MM.1S (cell line): ENCODE measurements around the gene FHIT.

ENCODE experiments used
- DNase-seq: peaks from one replicate; pipeline ENCODE4 v3.0.0-alpha.2; 2015
- H2AFZ ChIP-seq: fragments of 300-600 bp; sonication (generic); 2 replicates; pipeline ENCODE4 v1.6.0; 2016; ENCODE audit warnings: antibody characterized with exemption, low read length
- H3F3A ChIP-seq: fragments of 300-600 bp; sonication (generic); 2 replicates; pipeline ENCODE4 v1.6.1; 2016; ENCODE audit warnings: mild to moderate bottlenecking, antibody characterized with exemption, low read length, moderate library complexity, mixed read lengths; ENCODE audit not compliant: insufficient read depth
- H3K27ac ChIP-seq: fragments of 300-600 bp; sonication (generic); 2 replicates; pipeline ENCODE4 v1.5.1; 2016; ENCODE audit warnings: mild to moderate bottlenecking, low read length
- H3K27me3 ChIP-seq: fragments of 300-600 bp; sonication (generic); replicated peaks from 2 replicates; pipeline ENCODE4 v1.6.0; 2016; ENCODE audit warnings: low read length; ENCODE audit not compliant: insufficient read depth
- H3K36me3 ChIP-seq: fragments of 300-600 bp; sonication (generic); replicated peaks from 2 replicates; pipeline ENCODE4 v1.6.1; 2016; ENCODE audit warnings: mild to moderate bottlenecking, low read length, mixed read lengths; ENCODE audit not compliant: insufficient read depth
- H3K4me1 ChIP-seq: fragments of 300-600 bp; sonication (generic); 2 replicates; pipeline ENCODE4 v1.6.1; 2016; ENCODE audit warnings: low read length, mixed read lengths
- H3K4me2 ChIP-seq: fragments of 300-600 bp; sonication (generic); 2 replicates; pipeline ENCODE4 v1.6.0; 2016; ENCODE audit warnings: low read depth, low read length
- H3K4me3 ChIP-seq: fragments of 300-600 bp; sonication (generic); 2 replicates; pipeline ENCODE4 v1.5.1; 2016; ENCODE audit warnings: low read length, mixed read lengths
- H3K79me2 ChIP-seq: fragments of 300-600 bp; sonication (generic); 2 replicates; pipeline ENCODE4 v1.6.1; 2016; ENCODE audit warnings: mixed run types, low read length, mixed read lengths
- H3K9ac ChIP-seq: fragments of 300-600 bp; sonication (generic); 2 replicates; pipeline ENCODE4 v1.6.1; 2016; ENCODE audit warnings: low read length, mixed read lengths
- H3K9me2 ChIP-seq: fragments of 300-600 bp; sonication (generic); replicated peaks from 2 replicates; pipeline ENCODE4 v1.6.1; 2016; ENCODE audit warnings: mild to moderate bottlenecking, low read length, mixed read lengths; ENCODE audit not compliant: insufficient read depth
- H3K9me3 ChIP-seq: fragments of 300-600 bp; sonication (generic); replicated peaks from 2 replicates; pipeline ENCODE4 v1.6.1; 2016; ENCODE audit warnings: mild to moderate bottlenecking, low read length, mixed read lengths; ENCODE audit not compliant: insufficient read depth
- H4K20me1 ChIP-seq: fragments of 300-600 bp; sonication (generic); 2 replicates; pipeline ENCODE4 v1.6.1; 2016; ENCODE audit warnings: mild to moderate bottlenecking, low read length, moderate library complexity, mixed read lengths; ENCODE audit not compliant: insufficient read depth
- CTCF ChIP-seq: fragments of 300-600 bp; sonication (generic); IDR thresholded peaks from 2 replicates; pipeline ENCODE4 v1.5.1; 2016; ENCODE audit warnings: antibody characterized with exemption, low read length, mixed read lengths
- EZH2 ChIP-seq: fragments of 300-600 bp; sonication (generic); optimal IDR thresholded peaks from 2 replicates; pipeline ENCODE3; 2017; ENCODE audit warnings: low read depth, mild to moderate bottlenecking, antibody characterized with exemption, low read length, mixed read lengths
- EZH2phosphoT487 ChIP-seq: fragments of 300-600 bp; sonication (generic); IDR thresholded peaks from 2 replicates; pipeline ENCODE4 v1.6.1; 2018; ENCODE audit warnings: antibody characterized with exemption, low read length

The FHIT gene

DNA sequence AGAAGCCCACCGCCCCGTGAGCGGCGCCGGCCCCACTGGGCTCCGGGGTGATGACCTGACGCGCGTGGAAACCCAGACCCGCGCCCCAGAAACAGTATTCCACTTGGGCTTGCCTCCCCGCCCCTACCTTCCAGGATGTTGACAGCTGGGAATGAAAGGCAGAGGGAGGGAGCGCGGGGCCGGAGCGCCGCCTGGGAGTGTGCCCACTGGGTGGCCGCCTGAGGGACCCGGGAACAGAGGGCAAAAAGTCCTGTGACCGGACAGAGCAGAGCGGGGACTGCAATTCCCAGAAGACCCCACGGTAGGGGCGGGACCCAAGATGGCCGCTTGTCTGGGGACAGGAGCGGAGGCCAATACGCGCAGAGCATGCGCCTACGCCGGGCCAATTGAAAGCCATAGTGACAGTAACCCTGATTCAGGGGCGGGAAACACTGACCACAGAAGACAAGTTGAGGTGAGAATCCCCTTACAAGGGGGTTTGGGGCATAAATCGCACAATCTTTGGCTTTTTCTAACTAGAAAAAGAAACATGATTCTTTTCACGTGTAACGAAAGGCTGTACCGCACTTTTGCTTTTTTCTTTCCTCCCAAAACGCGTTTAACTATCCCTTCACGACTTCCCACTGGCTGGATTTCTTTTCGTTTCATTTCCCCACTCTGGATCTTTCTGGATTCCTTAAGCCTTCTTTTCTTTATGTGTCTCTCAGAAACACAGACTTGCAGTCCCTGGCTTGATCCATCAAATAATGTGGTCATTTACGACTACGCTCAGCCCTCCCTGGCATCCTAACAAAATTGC, at the start of gene FHIT:
TSS of gene FHIT (minus strand) at position 279 of the 799 bp plus-strand sequence.
- H3K4me2 ChIP-seq: peak within 1 kb of the TSS; percentile 94
- peak within 1 kb of the TSS; percentile 85 for H3K27ac ChIP-seq
- peaks cover 19% of the 10 kb centered on the region for H3F3A ChIP-seq
- peaks cover 23% of the 10 kb centered on the region for H3K79me2 ChIP-seq
- H3K27me3 ChIP-seq: no peaks in the 10 kb centered on the region
- H4K20me1 ChIP-seq: no peaks in the 10 kb centered on the region
- peaks cover 17% of the 10 kb centered on the region for H3K4me1 ChIP-seq
- no peaks in the 10 kb centered on the region for H3K9me2 ChIP-seq
- DNase-seq: peak; percentile 98
- no peak for TF ChIP-seq EZH2phosphoT487
- TF ChIP-seq CTCF: no peak
- TF ChIP-seq EZH2: no peak
- H3K9me3 ChIP-seq: no peaks in the 10 kb centered on the region
- peak within 1 kb of the TSS; percentile 79 for H3K4me3 ChIP-seq
- peak within 1 kb of the TSS; percentile 75 for H3K9ac ChIP-seq
- no peaks in the 10 kb centered on the region for H3K36me3 ChIP-seq
- peak within 1 kb of the TSS; percentile 90 for H2AFZ ChIP-seq

DNA sequence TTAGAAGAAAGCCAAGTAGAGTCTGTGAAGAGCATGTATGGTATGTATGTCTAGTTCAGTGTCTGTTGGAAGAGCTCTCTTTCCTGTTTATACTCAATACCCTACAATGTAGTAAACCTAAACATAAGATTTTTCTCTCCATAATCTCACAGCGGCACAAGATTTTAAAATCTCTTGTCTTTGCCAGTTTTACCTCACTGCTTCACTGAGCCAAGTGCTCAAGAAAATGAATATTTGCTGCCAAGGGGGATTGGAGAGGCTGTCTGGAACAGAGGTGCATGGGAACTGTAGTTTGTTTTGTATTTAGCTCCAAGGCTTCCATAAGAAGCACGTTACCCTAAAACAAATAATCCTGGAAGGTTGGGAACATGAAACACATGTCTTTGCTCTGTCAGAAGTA, 49.5 kb upstream of the FHIT start:
- Histone ChIP-seq H3K9me3 (no peaks in the 10 kb centered on the region), H3K27me3 (no peaks in the 10 kb centered on the region), H2AFZ (no peak overlapping the region), H3K4me1 (no peaks in the 10 kb centered on the region), H3K4me2 (no peak overlapping the region), H4K20me1 (no peaks in the 10 kb centered on the region), H3K36me3 (no peaks in the 10 kb centered on the region), H3F3A (no peaks in the 10 kb centered on the region), H3K27ac (no peak overlapping the region), H3K4me3 (no peak overlapping the region), H3K9ac (no peak overlapping the region), H3K79me2 (no peaks in the 10 kb centered on the region), H3K9me2 (no peaks in the 10 kb centered on the region)
- TF ChIP-seq EZH2phosphoT487 (no peak), EZH2 (no peak), CTCF (no peak)
- no peak for DNase-seq

- H3K4me2 ChIP-seq: no peak overlapping the region
- no peaks in the 10 kb centered on the region for H3K4me1 ChIP-seq
- no peak overlapping the region for H3K27ac ChIP-seq
- H3K36me3 ChIP-seq: no peaks in the 10 kb centered on the region
- TF ChIP-seq EZH2phosphoT487 (no peak), CTCF (no peak), EZH2 (no peak)
- H3K4me3 ChIP-seq: no peak overlapping the region
- no peaks in the 10 kb centered on the region for H3K79me2 ChIP-seq
- H4K20me1 ChIP-seq: no peaks in the 10 kb centered on the region
- no peaks in the 10 kb centered on the region for H3F3A ChIP-seq
- no peaks in the 10 kb centered on the region for H3K9me3 ChIP-seq
- no peaks in the 10 kb centered on the region for H3K27me3 ChIP-seq
- DNase-seq: no peak
- no peak overlapping the region for H2AFZ ChIP-seq
- H3K9me2 ChIP-seq: no peaks in the 10 kb centered on the region
- no peak overlapping the region for H3K9ac ChIP-seq
These were observed 48.7 kb upstream of the FHIT start for GRCh38 chr3:61300006-61300380.
